Colonic mucosa (tissue), 4 donors: ENCODE results near the gene AGRP. TPM values are rescaled to one million over a fixed set of nuclear protein-coding genes. Genes with fewer than 3 reads are reported as not detected.

Experiments used
- DNase-seq: peaks from one replicate; pipeline ENCODE4 v3.0.0-alpha.2; 2020
- H3K27ac ChIP-seq: fragments of 200-600 bp; one replicate; pipeline ENCODE4 v1.8.0; 2021
- H3K27me3 ChIP-seq: fragments of 200-600 bp; one replicate; pipeline ENCODE4 v1.8.0; 2021
- H3K36me3 ChIP-seq: fragments of 200-600 bp; one replicate; pipeline ENCODE4 v1.8.0; 2021
- H3K4me1 ChIP-seq: fragments of 200-600 bp; one replicate; pipeline ENCODE4 v1.8.0; 2021; ENCODE audit warnings: mild to moderate bottlenecking
- H3K4me3 ChIP-seq: fragments of 200-600 bp; one replicate; pipeline ENCODE4 v1.8.0; 2021
- H3K9ac ChIP-seq, 2 donors: one replicate each; pipeline ENCODE4 v1.7.0; 2013; ENCODE audit warnings: control low read depth in 2 of 2, low read depth in 2 of 2, low read length in 2 of 2
- H3K9me3 ChIP-seq: fragments of 200-600 bp; one replicate; pipeline ENCODE4 v1.8.0; 2021
- CTCF ChIP-seq: fragments of 200-600 bp; IDR thresholded peaks from one replicate; pipeline ENCODE4 v1.8.0; 2022; ENCODE audit warnings: antibody characterized with exemption, mild to moderate bottlenecking
- intact Hi-C: fragments of 100-400 bp; cut with DNase I; formaldehyde crosslinking; loops from one replicate; pipeline ENCODE4 v1.14.1; 2022
- total RNA-seq, 2 donors: library from RNA; stranded (reverse); fragmentation: NEBNext Ultra II Directional in 1 of 2; extraction: Animal tissue kit (Norgen Biotek cat#: 25700) in 1 of 2; gene quantifications; one replicate each; pipeline ENCODE4 v1.2.1, GENCODE V29; 2021
- donor health status: healthy.
- donor health status: DM: no; HTN: no; CAD: no.
- donor health status: DM: no; HTN: no; CAD: no.

The AGRP gene
- total RNA-seq, 2 donors from 2014 or later = not detected

- Histone ChIP-seq H3K9me3 (no peaks in the 10 kb centered on the region), H3K4me3 (peak overlapping the region; percentile 3), H3K9ac (peak overlapping the region; percentile 69 to 91)
Observed at GRCh38 chr16:67456391-67457081, 26.8 kb downstream of the AGRP start.

DNA sequence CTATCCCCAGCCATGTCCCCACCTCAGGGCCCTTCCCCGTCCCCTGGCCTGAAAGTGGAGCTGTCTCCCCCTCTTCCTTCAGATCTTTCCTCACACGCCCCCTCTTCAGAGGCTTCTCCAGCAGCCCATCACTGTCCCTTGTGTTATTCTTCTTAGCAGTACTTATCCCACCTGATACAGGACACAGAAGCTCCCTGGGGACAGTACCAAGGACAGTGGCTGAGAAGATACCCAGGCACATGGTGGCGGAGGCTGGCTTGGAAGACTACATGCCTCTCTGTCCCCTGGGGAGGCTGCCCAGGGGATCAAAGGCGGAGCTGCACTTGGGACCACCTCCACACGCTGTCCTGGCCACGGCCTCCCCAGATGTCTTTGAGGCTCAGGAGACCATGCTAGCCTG, 28.5 kb downstream of the AGRP start:
- no peaks in the 10 kb centered on the region for H3K36me3 ChIP-seq
- TF ChIP-seq CTCF = no peak

More at GRCh38 chr16:67456391-67457081, 26.8 kb downstream of the AGRP start:
- DNase-seq = peak; percentile 77
- peak overlapping the region; percentile 92 for H3K27ac ChIP-seq
- TF ChIP-seq CTCF = peak; percentile 46
- no peaks in the 10 kb centered on the region for H3K36me3 ChIP-seq
- intact Hi-C loops = no loop called here
- H3K27me3 ChIP-seq = no peaks in the 10 kb centered on the region
- H3K4me1 ChIP-seq = peaks cover 49% of the 10 kb centered on the region

GRCh38 chr16:67454104-67454503, 29.2 kb downstream of the AGRP start:
- H3K27ac ChIP-seq = no peak overlapping the region

More for the DNA sequence above, 28.5 kb downstream of the AGRP start:
- Histone ChIP-seq H3K9me3 (no peaks in the 10 kb centered on the region), H3K27me3 (no peaks in the 10 kb centered on the region), H3K4me3 (no peak overlapping the region), H3K9ac (peak overlapping the region in 1 of 2 donors; percentile 91), H3K4me1 (peaks cover 40% of the 10 kb centered on the region), H3K27ac (no peak overlapping the region)
- intact Hi-C loops = no loop called here
- DNase-seq = no peak

DNA sequence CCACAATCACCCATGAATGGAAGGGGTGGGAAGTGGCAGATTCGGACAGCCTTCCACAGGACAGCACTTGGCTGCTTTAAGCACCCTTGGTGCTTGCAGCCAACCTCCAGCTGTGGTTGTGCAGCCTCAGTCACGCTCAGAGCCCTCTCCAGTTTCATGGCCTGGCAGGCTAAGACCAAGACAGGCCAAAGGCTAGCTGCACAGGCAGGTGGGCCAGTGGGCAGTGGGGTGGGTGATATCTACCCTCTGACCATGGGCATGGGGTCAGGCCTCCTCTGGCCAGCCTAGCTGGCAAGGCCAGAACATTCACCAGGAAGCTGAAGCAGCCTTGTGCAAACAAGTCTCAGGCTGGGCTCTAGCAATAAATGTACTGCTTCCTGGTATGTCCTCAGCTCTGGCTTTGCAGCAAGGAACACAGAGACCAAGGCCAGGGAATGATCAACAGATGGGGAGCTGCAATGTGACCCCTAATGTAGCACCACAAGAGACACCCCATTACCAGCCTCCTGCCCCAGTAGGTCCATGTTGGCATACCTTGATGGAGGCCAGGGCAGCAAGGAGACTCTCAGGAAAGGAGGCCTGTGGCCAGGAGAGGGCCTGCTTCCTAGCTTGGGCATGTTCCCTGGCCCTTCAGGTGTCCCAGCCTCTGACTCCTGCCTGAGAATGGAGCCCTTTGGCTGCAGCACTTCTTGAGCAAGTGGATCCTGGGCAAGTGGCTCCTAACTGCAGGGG, 31.5 kb downstream of the AGRP start:
- H3K4me1 ChIP-seq = peaks cover 45% of the 10 kb centered on the region
- peak; percentile 65 for DNase-seq
- intact Hi-C loops = no loop called here
- no peaks in the 10 kb centered on the region for H3K36me3 ChIP-seq
- peak overlapping the region; percentile 53 to 75 for H3K9ac ChIP-seq
- H3K27me3 ChIP-seq = no peaks in the 10 kb centered on the region
- peak overlapping the region; percentile 89 for H3K27ac ChIP-seq
- TF ChIP-seq CTCF = no peak
- no peaks in the 10 kb centered on the region for H3K9me3 ChIP-seq
- H3K4me3 ChIP-seq = no peak overlapping the region

More at GRCh38 chr16:67454104-67454503, 29.2 kb downstream of the AGRP start:
- no peak for TF ChIP-seq CTCF
- H3K9ac ChIP-seq = peak overlapping the region in 1 of 2 donors; percentile 28
- intact Hi-C loops = no loop called here
- no peak overlapping the region for H3K4me3 ChIP-seq
- no peaks in the 10 kb centered on the region for H3K9me3 ChIP-seq
- no peaks in the 10 kb centered on the region for H3K27me3 ChIP-seq
- DNase-seq = no peak
- H3K4me1 ChIP-seq = peaks cover 33% of the 10 kb centered on the region
- H3K36me3 ChIP-seq = no peaks in the 10 kb centered on the region

GRCh38 chr16:67451061-67451703, 32.2 kb downstream of the AGRP start:
- H3K27ac ChIP-seq = peak overlapping the region; percentile 89
- H3K27me3 ChIP-seq = no peaks in the 10 kb centered on the region
- no peaks in the 10 kb centered on the region for H3K9me3 ChIP-seq
- no peak overlapping the region for H3K4me3 ChIP-seq
- H3K9ac ChIP-seq = peak overlapping the region; percentile 53 to 75
- H3K36me3 ChIP-seq = no peaks in the 10 kb centered on the region
- no peak for DNase-seq
- TF ChIP-seq CTCF = no peak
- intact Hi-C loops = no loop called here
- H3K4me1 ChIP-seq = peaks cover 46% of the 10 kb centered on the region
